Mucosa of stomach (tissue), 1 donor: ENCODE measurements around the gene RAI1.

ENCODE experiments used
- H3K27me3 ChIP-seq: one replicate; pipeline ENCODE4 v1.7.0; 2013; ENCODE audit warnings: mild to moderate bottlenecking, low read length; ENCODE audit not compliant: control insufficient read depth, insufficient read depth
- H3K36me3 ChIP-seq: one replicate; pipeline ENCODE4 v1.7.0; 2013; ENCODE audit warnings: low read length; ENCODE audit not compliant: control insufficient read depth, insufficient read depth
- H3K4me1 ChIP-seq: one replicate; pipeline ENCODE4 v1.7.0; 2013; ENCODE audit warnings: mild to moderate bottlenecking, low read length; ENCODE audit not compliant: control insufficient read depth, insufficient read depth
- H3K4me3 ChIP-seq: one replicate; pipeline ENCODE4 v1.7.0; 2013; ENCODE audit warnings: low read length
- H3K9ac ChIP-seq: one replicate; pipeline ENCODE4 v1.7.0; 2013; ENCODE audit warnings: mild to moderate bottlenecking, low read length, moderate library complexity
- H3K9me3 ChIP-seq: one replicate; pipeline ENCODE4 v1.7.0; 2013; ENCODE audit warnings: mild to moderate bottlenecking, low read length, moderate library complexity; ENCODE audit not compliant: control insufficient read depth
- donor health status: Pancreatic carcinoma.

Gene RAI1

GRCh38 chr17:17667231-17667630 is 14.0 kb upstream of the RAI1 start:
- H3K9me3 ChIP-seq = no peaks in the 10 kb centered on the region
- H3K4me3 ChIP-seq = no peak overlapping the region
- no peaks in the 10 kb centered on the region for H3K27me3 ChIP-seq
- H3K36me3 ChIP-seq = no peaks in the 10 kb centered on the region
- H3K4me1 ChIP-seq = peaks cover 9% of the 10 kb centered on the region
- no peak overlapping the region for H3K9ac ChIP-seq

DNA sequence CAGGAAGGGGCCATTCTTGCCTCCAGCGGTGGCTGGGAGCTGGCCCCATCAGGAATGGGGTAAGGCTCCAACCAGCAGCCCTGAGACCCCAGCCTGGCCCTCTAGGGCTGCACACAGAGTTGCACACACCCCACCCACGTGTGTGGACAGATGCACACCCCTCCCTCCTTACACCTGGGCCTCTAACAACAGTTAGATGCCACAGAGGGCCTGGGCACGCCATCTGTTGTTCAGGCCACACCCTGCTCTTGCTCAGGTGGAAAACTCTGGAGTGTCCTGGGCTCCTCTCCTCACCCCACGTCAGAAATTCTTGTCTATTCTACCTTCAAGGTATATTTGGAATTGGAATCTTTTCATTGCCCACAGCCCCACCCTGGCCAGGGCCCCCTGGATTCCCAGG is 13.3 kb upstream of the RAI1 start:
- no peak overlapping the region for H3K4me3 ChIP-seq
- peaks cover 7% of the 10 kb centered on the region for H3K4me1 ChIP-seq
- peaks cover 7% of the 10 kb centered on the region for H3K27me3 ChIP-seq
- no peaks in the 10 kb centered on the region for H3K9me3 ChIP-seq
- no peaks in the 10 kb centered on the region for H3K36me3 ChIP-seq
- H3K9ac ChIP-seq = no peak overlapping the region

- H3K9me3 ChIP-seq = no peaks in the 10 kb centered on the region
- peaks cover 3% of the 10 kb centered on the region for H3K4me1 ChIP-seq
- H3K9ac ChIP-seq = no peak overlapping the region
- no peaks in the 10 kb centered on the region for H3K36me3 ChIP-seq
- peaks cover 9% of the 10 kb centered on the region for H3K27me3 ChIP-seq
- no peak overlapping the region for H3K4me3 ChIP-seq
Measured at GRCh38 chr17:17668358-17668757, 12.9 kb upstream of the RAI1 start.

- Histone ChIP-seq H3K27me3 (peaks cover 9% of the 10 kb centered on the region), H3K36me3 (no peaks in the 10 kb centered on the region), H3K4me1 (no peaks in the 10 kb centered on the region), H3K9ac (no peak overlapping the region), H3K4me3 (no peak overlapping the region), H3K9me3 (no peaks in the 10 kb centered on the region)
Measured at GRCh38 chr17:17668775-17669579, 12.3 kb upstream of the RAI1 start.

DNA sequence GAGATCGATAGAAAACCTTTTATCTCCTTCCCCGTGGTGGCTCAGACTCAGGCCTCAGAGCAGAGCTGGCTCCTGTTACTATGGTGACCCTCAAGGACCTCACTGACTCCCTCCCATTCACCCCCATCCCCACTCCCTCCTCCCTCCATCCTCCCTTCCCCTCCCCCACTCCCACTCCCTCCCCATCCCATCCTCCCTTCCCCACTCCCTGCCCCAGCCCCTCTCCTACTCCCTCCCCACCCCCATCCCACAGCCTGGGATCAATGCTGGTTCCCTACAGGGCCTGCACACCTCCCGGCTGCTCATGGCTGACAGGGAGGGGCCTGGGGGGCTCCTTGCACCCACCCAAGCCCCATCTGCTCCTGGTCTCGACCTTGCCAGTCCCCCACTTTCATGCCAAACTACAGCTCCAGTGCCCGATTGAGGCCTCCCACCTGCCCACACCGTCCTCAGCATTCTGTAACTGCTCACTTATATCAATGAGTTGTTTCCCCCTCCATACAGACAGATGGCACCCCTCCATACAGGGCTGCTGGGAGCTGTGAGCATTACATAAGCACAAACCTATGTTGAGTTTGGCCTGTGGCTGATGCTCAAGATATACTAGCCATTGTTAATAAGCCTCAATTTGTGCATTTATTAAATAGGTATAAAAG is 11.6 kb upstream of the RAI1 start:
- Histone ChIP-seq H3K36me3 (no peaks in the 10 kb centered on the region), H3K27me3 (peaks cover 9% of the 10 kb centered on the region), H3K4me3 (no peak overlapping the region), H3K4me1 (no peaks in the 10 kb centered on the region), H3K9me3 (no peaks in the 10 kb centered on the region), H3K9ac (no peak overlapping the region)

DNA sequence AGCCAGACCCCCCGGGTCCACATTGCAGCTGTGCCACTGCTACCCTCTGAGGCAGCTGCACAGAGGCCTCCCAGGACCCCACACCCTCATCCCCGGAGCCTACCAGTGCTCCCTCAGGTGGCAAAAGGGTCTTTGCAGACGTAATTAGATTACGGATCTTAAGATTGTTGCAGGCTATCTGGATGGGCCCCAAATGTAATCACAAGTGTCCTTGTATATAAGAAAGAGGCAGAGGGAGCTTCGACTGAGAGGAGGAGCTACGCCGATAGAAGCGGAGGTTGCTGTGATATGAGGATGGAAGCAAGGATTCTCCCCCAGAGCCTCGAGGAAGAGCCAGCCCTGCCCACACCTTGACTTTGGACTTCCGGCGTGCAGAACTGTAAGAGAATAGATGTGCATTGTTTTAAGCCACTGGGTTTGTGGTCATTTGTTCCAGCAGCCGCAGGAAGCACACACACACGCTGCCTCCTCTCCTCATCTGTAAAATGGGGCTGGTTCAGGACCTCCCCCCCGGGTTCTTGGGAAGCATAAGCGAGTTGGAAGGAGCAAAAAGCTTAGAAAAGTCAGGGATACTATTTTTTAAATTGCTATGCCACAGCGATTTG is 10.5 kb upstream of the RAI1 start:
- Histone ChIP-seq H3K9ac (no peak overlapping the region), H3K9me3 (no peaks in the 10 kb centered on the region), H3K36me3 (no peaks in the 10 kb centered on the region), H3K4me1 (no peaks in the 10 kb centered on the region), H3K27me3 (peaks cover 9% of the 10 kb centered on the region), H3K4me3 (no peak overlapping the region)

DNA sequence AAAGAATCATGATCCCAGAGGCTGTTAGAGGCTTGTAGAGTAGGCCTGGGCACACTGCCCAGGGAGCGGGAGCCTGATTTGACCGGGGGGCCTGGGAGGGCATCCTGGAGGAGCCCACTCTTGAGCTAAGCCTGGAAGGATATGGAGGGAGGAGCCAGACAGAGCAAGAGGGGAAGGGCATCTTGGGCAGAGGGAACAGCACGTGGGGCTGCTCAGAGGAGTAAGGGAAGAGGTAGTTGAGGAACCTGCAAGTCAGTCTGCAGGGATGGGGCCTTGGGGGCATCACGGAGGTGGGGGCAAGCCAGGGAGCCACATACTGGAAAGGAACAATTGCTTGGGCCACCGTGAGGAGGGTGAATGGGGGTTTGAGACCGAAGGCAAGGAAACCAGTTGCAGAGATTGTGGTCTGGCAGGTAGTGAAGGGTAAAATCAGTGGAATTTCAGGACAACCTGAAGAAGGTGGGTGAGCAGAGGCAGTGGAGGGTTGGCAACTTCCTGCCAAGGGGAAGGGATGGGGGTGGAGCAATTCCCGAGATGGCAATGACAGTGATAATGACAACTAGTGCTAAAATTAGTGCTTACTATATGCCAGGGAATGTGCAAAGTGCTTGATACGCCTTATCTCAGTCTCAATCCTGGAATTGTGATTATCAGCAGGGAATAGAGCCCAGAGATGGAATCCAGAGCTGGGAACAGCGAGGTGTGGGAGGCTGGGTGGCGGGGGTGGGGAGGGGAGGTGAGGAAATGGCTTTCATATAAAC is 9.7 kb upstream of the RAI1 start:
- Histone ChIP-seq H3K9me3 (no peaks in the 10 kb centered on the region), H3K27me3 (peaks cover 9% of the 10 kb centered on the region), H3K9ac (no peak overlapping the region), H3K4me1 (no peaks in the 10 kb centered on the region), H3K4me3 (no peak overlapping the region), H3K36me3 (no peaks in the 10 kb centered on the region)

DNA sequence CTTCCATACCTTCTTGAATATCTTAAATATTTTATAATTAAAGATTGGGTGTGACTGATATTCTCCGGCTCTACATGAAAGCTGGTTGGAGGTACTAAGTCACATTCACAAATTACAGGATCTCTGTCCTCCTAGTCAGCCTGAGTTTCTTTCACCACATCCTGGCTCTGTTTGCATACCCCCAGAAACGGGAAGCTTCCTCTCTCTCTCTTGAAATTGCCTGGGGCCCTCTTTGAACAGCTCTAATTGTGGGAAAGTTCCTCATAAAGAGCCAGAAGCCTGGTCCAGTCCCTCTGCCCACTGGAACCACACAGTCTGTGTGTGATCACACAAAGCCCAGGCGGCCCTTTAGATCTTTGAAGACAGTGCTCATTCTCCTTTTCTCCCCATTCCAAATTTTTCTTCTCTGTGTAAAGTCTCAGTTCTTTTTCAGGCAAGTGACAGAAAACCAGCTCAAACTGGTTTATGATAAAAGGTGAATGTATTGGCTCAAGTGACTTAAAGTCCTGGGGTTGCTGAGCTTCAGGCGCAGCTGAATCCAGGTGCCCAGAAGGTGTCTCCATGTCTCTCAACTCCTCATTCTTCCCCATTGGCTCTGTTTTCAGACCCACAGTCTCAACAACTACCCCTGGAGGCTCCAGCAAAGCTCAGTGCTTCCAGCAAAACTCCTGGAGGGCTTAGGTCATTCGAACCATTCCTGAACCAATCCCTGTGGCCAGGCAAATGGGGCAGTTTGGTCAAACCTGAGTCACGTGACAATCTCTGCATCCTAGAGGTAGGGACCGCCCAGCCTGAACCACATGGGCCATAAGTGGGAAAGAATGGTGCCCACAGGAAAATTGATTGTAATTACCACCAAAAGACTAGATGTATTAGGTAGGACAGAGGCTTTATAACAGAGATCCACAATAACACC is 8.5 kb upstream of the RAI1 start:
- H3K9me3 ChIP-seq = no peaks in the 10 kb centered on the region
- peaks cover 9% of the 10 kb centered on the region for H3K27me3 ChIP-seq
- no peaks in the 10 kb centered on the region for H3K36me3 ChIP-seq
- H3K4me1 ChIP-seq = no peaks in the 10 kb centered on the region
- H3K9ac ChIP-seq = no peak overlapping the region
- H3K4me3 ChIP-seq = no peak overlapping the region

DNA sequence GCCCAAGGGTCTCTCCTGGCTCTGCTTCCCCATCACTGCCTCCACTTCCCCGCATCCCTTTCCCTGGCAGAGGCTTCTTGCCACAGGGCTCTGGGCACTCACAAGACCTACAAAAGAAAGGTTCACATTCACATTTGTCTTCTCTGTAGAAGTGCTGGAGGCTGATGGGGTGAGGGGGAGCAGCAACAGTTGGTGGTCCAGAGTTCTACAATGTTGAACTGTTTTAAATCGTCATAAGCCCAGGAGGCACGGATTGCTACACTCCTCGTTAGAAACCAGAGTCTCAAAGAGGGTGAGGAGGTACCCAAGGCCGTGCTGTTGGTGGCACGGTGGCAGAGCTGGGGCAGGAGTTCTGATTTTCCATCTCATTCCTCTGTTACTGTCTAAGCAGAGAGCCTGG is 5.8 kb upstream of the RAI1 start:
- H3K4me1 ChIP-seq = no peaks in the 10 kb centered on the region
- no peaks in the 10 kb centered on the region for H3K36me3 ChIP-seq
- no peak overlapping the region for H3K4me3 ChIP-seq
- no peaks in the 10 kb centered on the region for H3K9me3 ChIP-seq
- no peak overlapping the region for H3K9ac ChIP-seq
- peaks cover 9% of the 10 kb centered on the region for H3K27me3 ChIP-seq

DNA sequence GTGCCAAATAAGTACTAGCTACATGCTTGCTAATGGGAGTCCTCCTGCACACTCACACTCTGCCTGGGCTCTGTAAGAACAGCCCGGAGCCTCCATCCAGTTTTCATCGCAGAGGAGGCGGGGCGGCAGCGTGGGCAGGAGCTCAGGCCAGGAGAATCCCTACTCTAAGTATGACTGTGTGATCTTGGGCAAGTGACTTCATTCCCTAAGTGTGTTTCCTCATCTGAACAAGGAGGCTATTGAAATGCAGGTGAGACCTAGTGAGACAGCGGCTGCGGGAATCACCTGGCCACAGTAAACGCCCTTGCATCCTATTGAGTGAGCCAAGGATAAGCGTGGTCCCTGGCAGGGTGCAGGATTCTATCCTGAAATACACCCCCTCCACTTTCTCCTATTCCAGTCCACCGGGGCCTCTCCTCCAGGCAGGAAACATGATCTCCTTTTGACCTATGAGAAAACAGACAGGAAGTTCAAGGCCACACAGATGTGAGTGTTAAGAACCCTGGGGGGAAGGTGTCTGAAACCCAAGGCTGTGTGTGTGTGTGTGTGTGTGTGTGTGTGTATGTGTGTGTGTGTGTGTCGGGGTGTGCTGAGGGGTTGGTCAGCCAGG is 5.2 kb upstream of the RAI1 start:
- Histone ChIP-seq H3K9me3 (no peaks in the 10 kb centered on the region), H3K4me3 (no peak overlapping the region), H3K27me3 (peaks cover 9% of the 10 kb centered on the region), H3K36me3 (no peaks in the 10 kb centered on the region), H3K9ac (no peak overlapping the region), H3K4me1 (no peaks in the 10 kb centered on the region)

GRCh38 chr17:17676752-17677151 is 4.5 kb upstream of the RAI1 start:
- Histone ChIP-seq H3K9me3 (no peaks in the 10 kb centered on the region), H3K9ac (no peak overlapping the region), H3K4me1 (no peaks in the 10 kb centered on the region), H3K27me3 (peaks cover 9% of the 10 kb centered on the region), H3K36me3 (no peaks in the 10 kb centered on the region), H3K4me3 (no peak overlapping the region)
